H4 (cell line): ENCODE results near the gene PROS1. TPM values are rescaled to one million over a fixed set of nuclear protein-coding genes. Genes with fewer than 3 reads are reported as not detected.
"Not testable (repeated sequence)": the region's sequence is repeated elsewhere in the genome, so short reads cannot be mapped to it uniquely, and the experiment has no call there.

ENCODE experiments used
- DNase-seq: peaks from one replicate; pipeline ENCODE4 v3.0.0-alpha.2; 2015; ENCODE audit warnings: low spot score
- total RNA-seq: library from RNA; depleted of rRNA; stranded (reverse); fragments of >200 nt; shearing (Covaris generic); gene quantifications from 2 replicates; pipeline ENCODE4 v1.2.3, GENCODE V29; 2014

PROS1 gene
- total RNA-seq, 1 experiment from 2014 or later = 10.3 TPM

DNA sequence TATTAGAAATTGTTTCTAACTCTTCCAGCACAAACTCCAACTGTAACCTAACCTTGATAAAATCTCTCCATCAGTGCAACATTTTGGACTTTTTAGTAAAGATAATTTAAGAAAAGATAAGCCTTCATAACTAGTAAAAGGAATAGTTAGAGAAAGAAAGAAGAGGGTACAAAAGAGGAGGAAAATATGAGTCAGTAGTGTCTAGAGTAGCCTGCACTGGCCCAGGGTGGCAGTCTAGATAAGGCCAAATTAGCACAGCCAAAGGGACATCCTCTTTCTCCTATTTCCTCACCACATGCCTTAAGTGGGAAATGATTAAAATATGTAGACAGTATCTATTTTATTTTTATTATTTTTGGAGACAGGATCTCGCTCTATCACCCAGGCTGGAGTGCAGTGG lies 3.7 kb downstream of the PROS1 start:
- no peak for DNase-seq

DNA sequence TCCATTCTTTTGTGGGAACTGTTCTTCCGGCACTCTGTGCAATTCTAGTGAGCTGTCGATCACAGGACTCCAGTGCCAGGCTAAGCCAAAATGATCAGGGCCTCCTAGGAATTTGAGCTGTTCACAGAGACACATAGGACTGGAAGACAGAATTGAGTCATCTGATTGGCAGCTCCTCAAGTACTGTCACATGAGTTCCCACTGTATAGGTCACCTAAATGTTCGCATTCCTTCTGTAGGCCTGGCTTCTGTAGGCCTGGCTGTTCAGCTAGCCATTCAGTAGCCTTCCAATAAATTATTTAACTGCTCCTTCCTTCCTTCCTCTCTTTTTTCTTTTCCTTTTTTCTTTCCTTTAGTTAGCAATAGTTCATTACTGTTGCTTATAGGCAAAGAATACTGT lies 4.3 kb downstream of the PROS1 start:
- DNase-seq = peak; percentile 7

DNA sequence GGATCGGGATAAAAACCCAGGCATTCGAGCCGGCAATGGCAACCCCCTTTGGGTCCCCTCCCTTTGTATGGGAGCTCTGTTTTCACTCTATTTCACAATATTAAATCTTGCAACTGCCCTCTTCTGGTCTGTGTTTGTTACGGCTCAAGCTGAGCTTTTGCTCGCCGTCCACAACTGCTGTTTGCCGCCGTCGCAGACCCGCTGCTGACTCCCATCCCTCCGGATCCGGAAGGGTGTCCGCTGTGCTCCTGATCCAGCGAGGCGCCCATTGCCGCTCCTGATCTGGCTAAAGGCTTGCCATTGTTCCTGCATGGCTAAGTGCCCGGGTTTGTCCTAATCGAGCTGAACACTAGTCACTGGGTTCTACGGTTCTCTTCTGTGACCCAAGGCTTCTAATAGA lies 8.6 kb downstream of the PROS1 start:
- not testable (repeated sequence) for DNase-seq

DNA sequence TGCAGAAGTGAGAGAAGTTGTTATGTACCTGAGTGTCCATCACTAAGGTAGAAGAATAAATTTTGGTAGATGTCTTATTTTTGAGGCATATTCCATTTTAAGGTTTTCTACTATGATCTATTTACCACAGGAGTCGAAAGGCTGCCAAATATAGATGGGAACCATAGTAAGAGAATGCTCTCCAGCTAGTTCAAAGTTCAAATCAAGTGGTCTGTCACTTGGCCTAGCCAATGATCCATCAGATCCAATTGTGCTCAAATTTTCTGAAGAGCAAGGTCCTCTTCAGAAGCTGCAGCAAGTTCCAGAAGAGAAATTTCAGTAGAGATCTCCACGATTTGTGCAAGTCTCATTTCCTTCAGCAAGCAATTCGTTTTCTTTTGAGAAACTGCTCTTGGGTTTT lies 10.9 kb downstream of the PROS1 start:
- no peak for DNase-seq

DNA sequence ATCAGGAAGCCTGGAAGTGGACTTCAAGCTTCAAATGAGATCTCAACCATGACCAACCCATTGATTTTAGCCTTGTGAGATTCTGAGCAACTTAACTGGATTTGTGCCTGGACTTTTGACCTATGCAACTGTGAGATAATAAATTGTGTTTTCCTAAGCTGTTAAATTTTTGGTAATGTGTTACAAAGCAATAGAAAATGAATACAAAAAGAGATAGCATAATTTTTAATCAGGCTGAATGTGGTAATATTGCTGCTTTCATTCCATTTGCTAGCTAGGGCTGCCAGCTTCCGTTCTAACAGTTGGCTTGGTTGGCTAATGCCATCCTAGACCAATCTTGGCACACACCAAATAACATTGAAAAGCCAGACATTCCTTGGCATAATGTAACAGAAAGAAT lies 12.2 kb downstream of the PROS1 start:
- DNase-seq = no peak

DNA sequence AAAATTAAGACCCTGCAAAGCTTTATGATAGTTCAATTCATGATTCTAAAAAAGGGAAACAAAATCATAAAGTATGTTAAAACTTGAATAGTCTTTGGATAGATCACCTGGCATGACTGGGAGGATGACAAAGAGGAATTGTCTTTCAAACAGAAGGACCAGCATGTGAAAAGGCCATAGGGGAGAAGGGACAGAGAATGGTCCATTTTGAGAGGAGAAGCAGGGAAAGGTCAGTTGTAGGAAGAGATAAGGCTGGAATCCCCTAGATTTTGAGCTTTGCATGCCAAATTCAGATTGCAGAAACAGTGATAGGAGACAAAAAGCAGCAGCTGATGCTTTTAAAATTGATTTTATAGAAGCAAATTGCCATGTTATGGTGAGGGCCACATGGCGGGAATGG lies 12.7 kb downstream of the PROS1 start:
- no peak for DNase-seq

DNA sequence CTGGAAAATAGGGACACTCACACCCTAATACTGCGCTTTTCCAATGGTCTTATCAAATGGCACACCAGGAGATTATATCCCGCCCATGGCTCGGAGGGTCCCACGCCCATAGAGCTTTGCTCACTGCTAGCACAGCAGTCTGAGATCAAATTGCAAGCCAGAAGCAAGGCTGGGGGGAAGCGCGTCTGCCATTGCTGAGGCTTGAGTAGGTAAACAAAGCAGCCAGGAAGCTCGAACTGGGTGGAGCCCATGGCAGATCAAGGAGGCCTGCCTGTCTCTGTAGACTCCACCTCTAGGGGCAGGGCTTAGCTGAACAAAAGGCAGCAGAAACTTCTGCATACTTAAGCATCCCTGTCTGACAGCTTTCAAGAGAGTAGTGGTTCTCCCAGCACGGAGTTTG lies 23.7 kb downstream of the PROS1 start:
- DNase-seq = peak; percentile 12

DNA sequence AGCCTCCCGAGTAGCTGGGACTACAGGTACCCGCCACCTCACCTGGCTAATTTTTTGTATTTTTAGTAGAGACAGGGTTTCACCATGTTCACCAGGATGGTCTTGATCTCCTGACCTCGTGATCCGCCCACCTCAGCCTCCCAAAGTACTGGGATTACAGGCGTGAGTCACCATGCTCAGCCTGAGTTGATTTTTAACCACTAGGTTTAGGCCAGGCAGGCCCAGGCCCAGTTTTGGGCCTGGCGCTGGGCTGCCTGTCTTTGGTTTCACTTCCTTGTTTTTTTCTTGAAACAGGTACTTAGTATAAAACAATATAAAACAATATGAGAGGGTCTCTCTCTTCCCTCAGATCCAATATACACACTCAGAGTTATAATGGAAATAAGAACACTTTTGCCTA lies 36.2 kb downstream of the PROS1 start:
- not testable (repeated sequence) for DNase-seq

DNA sequence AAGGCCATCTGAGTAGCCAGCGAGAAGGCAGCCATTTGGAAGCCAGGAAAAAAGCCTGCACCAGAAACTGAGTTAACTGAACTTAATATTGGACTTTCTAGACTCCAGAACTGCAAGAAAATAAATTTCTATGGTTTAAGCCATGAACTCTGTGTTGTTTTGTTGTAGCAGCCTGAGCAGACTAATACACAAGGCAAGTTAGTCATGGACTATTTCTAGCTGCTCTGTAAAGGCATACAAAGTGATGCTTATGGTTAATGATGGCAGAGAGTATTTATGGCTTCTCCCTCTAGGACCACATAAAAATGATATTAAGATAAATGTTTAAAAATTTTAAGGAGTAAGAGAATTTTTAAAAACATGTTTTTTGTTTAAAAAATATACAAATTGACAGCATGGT lies 37.1 kb downstream of the PROS1 start:
- DNase-seq = no peak

DNA sequence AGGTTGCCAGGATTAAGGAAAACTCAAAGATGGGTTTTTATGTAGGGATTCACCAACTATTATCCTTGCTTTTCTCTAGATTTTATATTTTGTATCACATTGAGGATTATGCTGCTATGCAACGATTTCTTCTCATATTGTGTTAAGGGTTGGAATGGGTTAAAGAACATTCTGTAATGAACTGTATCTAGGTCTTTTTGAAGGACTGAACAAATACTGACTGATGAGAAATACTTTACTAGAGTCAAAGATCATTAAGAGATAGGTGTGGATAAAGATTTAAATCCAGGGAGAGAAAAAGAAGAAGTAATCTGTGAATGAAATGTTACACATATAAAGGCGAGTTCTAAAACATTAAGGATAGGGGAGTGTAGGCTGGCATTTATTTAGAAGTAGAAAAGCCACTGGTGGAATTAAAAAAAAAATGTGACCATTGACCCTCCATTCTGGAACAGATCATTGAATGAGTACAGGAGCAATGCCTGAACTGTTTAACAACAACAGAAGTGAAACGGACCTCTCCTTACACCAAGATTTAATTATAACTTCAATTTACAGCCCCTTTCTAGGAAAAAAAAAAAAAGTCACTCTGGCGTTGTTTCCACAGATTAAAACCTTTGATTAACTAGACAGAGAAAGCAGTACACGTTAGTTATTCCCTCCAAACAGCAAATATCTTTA lies 39.2 kb downstream of the PROS1 start:
- no peak for DNase-seq

DNA sequence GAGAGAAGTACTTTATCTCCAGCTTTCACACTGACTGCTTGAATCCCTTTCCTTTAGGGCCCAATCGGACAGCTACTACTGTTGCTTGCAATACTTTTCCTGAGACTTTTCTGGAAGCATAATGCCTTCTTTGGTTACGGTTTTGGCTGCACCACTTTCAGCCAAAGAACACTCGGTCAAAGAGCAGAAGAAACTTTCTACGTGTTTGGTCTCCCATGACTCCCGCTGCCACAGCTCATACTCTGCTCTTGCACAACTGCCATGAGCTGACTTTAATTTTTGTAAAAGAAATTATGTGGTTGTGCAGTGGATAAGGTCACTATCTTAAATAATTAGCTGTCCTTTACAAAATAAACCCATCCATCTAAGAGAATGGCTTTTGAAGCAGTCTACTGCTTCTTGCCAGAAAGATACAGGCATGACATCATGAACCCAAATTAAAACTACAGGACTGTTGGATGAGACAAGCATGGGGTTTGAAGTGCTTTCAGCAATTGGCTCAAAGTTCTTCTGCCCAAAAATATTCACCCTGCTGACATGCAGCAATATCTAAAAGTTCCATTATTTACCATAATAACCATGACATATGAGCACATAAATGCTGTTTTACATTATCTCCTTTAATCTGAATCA lies 42.0 kb downstream of the PROS1 start:
- DNase-seq = no peak

DNA sequence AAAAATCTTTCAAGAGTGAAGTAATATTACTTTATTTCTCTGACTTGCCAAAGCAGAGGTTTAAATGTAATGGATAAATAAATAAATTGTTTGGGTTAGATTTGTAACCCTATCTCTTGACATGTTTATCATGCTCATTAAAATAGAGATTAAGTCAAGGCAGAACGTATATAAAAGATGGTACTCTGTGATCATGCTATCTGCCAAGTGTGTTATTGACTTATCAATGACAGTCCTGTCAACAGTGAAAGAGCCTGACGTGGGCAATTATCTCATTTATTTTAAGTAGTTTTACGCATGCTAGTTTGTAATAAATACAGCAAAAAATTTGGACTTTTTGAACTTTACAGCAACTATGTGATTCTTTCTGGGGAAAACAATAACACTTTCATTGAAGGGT lies 43.7 kb downstream of the PROS1 start:
- no peak for DNase-seq

DNA sequence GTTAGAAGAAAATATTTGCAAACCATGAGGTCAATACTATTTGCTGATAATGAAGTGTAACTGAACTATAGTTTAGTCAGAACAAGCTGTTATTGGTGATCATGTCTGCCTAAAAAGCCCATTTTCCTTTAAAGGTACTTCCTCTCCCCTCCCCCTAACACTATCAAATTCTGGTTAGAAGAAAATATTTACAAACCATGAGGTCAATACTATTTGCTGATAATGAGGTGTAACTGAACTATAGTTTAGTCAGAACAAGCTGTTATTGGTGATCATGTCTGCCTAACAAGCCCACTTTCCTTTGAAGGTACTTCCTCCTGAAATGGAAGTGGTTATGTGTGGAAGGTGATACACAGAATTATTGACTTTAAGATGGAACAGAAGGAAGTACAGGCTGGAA lies 46.9 kb downstream of the PROS1 start:
- no peak for DNase-seq

DNA sequence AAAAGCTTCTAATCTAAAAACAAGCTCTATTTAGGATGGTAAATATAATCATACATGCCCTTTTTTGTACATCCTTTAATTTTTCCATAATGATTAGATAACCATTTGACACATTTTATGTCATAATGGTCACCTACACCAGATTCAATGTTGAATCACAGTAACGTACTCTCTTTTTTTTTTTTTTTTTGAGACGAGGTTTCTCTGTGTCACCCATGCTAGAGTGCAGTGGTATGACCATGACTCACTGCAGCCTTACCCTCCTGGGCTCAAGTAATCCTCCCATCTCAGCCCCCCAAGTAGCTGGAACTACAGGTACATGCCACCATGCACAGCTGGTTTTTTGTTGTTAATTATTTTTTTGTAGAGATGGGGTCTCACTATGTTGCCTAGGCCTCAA lies 49.2 kb downstream of the PROS1 start:
- no peak for DNase-seq

DNA sequence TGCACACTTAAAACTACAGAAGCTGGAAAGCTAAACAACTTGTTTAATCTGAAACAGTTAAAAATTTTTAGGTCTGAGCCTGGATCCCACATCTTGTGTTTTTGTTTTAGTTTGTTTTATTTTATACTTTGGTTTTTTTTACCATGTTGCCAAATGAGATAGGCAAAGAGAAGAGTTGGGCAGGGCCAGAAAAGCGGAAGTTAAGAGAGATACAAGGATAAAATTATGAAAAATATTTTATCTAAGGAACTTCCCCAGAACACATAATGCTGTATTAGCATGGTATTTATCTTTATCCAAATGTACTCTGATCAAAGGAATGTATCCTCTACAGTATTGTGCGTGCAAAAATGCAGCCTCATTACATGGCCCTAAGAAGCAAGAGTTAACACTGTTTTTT lies 50.7 kb downstream of the PROS1 start:
- DNase-seq = no peak

DNA sequence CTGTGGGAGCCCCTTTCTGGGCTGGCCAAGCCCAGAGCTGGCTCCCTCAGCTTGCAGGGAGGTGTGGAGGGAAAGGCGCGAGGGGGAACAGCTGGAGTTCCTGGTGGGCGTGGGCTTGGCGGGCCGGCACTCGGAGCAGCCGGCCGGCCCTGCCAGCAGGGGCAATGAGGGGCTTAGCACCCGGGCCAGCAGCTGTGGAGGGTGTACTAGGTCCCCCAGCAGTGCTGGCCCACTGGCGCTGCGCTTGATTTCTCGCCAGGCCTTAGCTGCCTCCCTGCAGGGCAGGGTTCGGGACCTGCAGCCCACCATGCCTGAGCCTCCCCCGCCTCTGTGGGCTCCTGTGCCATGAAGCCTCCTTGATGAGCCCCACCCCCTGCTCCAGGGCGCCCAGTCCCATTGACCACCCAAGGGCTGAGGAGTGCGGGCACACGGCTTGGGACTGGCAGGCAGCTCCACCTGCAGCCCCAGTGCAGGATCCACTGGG lies 56.1 kb downstream of the PROS1 start:
- DNase-seq = not testable (repeated sequence)

DNA sequence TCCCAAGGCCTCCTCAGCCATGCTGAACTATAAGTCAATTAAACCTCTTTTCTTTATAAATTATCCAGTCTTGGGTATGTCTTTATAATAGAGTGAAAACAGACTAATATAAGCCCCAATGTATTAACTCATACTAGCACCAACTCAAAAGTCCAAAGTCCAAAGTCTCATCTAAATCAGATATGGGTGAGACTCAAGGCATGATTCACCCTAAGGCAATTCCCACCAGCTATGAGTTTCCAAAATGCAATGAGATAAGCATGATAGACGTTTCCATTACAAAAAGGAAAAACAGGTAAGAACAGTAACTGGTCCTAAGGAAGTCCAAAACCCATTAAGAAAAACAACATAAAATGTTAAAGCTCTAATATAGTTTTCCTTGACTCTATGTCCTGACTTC lies 60.1 kb downstream of the PROS1 start:
- not testable (repeated sequence) for DNase-seq

DNA sequence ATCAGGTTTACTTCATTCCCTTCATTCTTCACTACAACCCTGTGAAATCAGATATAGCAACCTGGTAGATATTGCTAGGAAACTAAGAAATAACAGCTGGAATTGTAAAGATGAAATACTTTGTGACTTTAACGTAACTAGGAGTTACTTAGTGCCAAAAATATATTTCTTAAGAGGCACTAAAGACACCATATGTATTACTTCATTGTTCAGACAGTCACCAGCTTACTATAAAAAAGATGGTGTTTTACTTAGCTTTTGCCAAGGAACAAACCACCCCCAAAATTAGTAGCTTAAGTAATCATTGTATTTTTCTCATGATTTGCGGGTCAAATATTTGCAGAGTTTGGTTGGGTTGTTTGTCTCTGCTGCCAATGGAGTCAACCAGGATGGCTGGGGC lies 62.5 kb downstream of the PROS1 start:
- DNase-seq = no peak

DNA sequence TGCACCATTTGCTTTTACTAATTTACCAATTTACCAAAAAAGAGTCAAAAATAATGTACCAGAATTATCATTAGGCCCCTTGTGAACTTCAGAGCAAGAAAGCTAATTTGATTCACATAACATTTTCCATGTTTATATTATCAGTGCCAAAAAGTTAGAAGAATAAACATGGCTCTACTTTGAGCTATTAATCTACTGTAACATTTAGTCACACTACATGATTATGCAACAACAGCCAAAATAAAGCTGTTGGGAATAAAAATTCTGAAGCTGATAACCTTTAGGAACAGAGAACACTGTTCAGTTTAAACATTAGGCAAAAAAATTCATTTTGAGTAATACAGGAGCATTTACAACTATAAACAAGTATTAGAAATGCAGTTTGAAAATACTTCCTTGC lies 63.6 kb downstream of the PROS1 start:
- DNase-seq = peak; percentile 46

DNA sequence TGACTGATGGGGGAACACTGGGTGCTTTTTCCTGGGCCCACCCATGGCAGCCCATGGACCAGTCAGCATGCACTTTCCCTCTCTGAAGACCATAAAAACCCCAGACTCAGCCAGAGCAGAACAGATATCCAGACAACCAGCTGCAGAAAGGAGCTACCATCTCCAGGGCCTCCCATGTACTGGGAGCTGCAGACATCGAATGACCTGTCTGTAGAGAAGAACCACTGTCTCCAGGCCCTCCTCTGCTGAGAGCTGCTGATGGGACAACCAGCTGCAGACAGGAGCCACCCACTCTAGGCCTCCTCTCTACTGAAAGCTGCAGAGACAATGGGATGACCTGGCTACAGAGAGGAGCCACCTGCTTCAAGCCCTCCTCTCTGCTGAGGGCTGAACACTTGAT lies 66.6 kb downstream of the PROS1 start:
- no peak for DNase-seq

DNA sequence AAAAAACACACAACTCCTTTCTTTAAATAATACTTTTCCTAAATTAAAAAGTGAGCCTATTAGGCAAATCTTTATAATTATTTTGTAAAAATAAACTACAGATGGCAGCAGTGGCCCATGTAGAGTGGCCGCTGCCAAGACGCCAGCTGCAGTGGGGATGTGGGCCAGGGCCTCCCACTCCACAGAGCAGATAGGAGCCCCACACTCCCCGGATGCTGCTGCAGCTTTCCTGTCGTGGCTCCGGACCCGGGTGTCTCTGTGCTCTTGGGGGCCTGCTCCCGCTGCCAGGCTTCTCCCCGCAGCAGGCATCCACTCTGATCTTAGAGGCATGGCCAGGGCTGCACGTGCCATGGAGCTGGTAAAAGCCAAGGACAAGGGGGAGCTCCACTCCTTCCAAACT lies 67.5 kb downstream of the PROS1 start:
- no peak for DNase-seq

DNA sequence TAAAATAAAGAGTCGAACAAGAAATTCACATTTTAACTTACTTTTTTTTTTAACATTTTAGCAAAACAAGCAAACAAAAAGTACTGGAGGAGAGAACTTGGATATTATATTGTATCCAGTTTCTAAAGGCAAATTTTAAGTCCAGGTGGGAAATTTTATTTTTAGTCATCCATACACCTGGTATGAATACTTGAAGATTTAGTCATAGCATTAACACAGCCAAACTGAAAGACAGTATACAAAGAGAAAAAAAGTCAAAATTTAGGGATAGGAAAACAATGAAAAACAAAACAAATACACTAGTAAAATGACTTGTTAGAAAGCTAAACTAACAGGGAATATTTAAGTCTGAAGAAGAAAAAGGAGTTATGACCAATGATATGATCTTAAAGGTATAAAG lies 69.1 kb downstream of the PROS1 start:
- DNase-seq = no peak

DNA sequence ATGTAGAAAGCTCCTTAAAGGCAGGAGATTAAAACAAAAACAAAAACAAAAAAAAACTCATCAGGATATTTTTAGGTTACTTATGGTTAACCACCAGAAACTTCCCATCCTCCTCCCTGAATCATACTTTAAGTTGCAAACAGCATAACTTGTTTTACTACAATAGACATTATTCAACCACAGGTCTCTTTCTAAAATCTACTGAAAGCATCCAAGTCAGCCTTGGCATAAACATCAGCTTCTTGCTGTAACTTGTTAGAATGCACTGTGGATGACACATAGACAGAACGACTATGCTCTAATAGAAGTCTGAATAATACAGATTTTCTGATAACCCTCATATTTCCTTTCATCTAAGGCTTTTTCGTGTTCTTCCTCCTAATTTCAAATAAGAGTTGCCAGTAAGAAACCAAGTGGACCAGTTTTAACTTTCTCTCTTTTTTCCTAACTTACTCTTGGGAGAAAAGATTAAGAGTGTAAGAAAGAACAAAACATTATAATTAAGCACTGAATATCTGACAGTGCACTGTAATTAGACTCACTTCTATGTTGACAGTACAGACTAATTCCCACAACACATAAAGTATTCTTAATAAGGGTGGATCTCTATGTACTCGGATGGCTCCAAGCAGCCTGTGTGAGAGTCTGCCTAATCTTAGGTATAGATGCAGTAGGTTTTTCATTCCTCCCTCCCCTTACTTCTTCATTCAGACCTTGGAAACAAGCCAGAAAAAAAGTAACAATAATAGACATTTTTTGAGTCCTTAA lies 95.3 kb downstream of the PROS1 start:
- DNase-seq = not testable (repeated sequence)
